Measurements from ENCODE around the gene C17orf107. TPM values are rescaled to one million over a fixed set of nuclear protein-coding genes. Genes with fewer than 3 reads are reported as not detected.

Gene C17orf107
- total and polyA plus RNA-seq, 2 of the 13 experiments (the other 11 are each of a cell fraction or from before 2014, with no cell fraction given) = 0.20 to 0.59 TPM

GRCh38 chr17:4948166-4948930 lies 49.0 kb downstream of the C17orf107 start, which contains the start of gene PFN1 (continued):
- TF ChIP-seq RCOR2 (CRISPR knock-in tag; IDR thresholded peaks at IDR 0.05) (no peak), ZNF136 (CRISPR knock-in tag; IDR thresholded peaks at IDR 0.05; ENCODE audit: low read depth) (0 out of 2 replicates have a peak, but pooled peaks have one; percentile 39), ZSCAN20 (CRISPR knock-in tag; IDR thresholded peaks at IDR 0.05; ENCODE audit: borderline replicate concordance) (0 out of 2 replicates have a peak, but pooled peaks have one; percentile 49), ZNF260 (CRISPR knock-in tag; IDR thresholded peaks at IDR 0.05; ENCODE audit: borderline replicate concordance, low read depth) (no peak), EHMT2 (IDR thresholded peaks at IDR 0.05; ENCODE audit: borderline replicate concordance, low read depth, low read length) (no peak), PPARG (CRISPR knock-in tag; conservative IDR thresholded peaks at IDR 0.05) (no peak), RBAK (CRISPR knock-in tag; IDR thresholded peaks at IDR 0.05) (no peak), MBNL3 (CRISPR knock-in tag; conservative IDR thresholded peaks at IDR 0.05) (no peak), FOXK1 (CRISPR knock-in tag; IDR thresholded peaks at IDR 0.05; ENCODE audit: borderline replicate concordance, low read depth) (no peak), ZNF572 (CRISPR knock-in tag; IDR thresholded peaks at IDR 0.05) (0 out of 2 replicates have a peak, but pooled peaks have one; percentile 15), DBP (CRISPR knock-in tag; IDR thresholded peaks at IDR 0.05; ENCODE audit: not compliant biosample characterization) (no peak), STAT5B (CRISPR knock-in tag; IDR thresholded peaks at IDR 0.05) (no peak), BRD4 (CRISPR knock-in tag; IDR thresholded peaks at IDR 0.05) (no peak), AGO2 (optimal IDR thresholded peaks at IDR 0.05; ENCODE audit: low read depth, low read length) (peak; percentile 87), ZNF138 (CRISPR knock-in tag; IDR thresholded peaks at IDR 0.05; ENCODE audit: low read depth) (peak; percentile 36; the same call in 1 of the 2 replicates), ZNF574 (CRISPR knock-in tag; IDR thresholded peaks at IDR 0.05) (0 out of 2 replicates have a peak, but pooled peaks have one; percentile 42), SETDB1 (CRISPR knock-in tag; IDR thresholded peaks at IDR 0.05; ENCODE audit: borderline replicate concordance) (no peak), NFE2L2 (IDR thresholded peaks at IDR 0.05; ENCODE audit: low read length) (no peak), SYNCRIP (IDR thresholded peaks at IDR 0.05; ENCODE audit: insufficient read depth, low read depth, low read length) (no peak), ZNF18 (CRISPR knock-in tag; IDR thresholded peaks at IDR 0.05; ENCODE audit: insufficient replicate concordance) (no peak), PAF1 (CRISPR knock-in tag; IDR thresholded peaks at IDR 0.05) (no peak), NR2C2 (CRISPR knock-in tag; IDR thresholded peaks at IDR 0.05; ENCODE audit: borderline replicate concordance) (0 out of 2 replicates have a peak, but pooled peaks have one; percentile 4), HOXD1 (CRISPR knock-in tag; IDR thresholded peaks at IDR 0.05) (peak; percentile 75)

All from HepG2 (cell line).